ENCODE data around the gene ATOH8. TPM values are rescaled to one million over a fixed set of nuclear protein-coding genes. Genes with fewer than 3 reads are reported as not detected.

Gene ATOH8
- total RNA-seq, 4 donors from 2014 or later, result 2.0 to 24.6 (median 7.6) TPM

DNA sequence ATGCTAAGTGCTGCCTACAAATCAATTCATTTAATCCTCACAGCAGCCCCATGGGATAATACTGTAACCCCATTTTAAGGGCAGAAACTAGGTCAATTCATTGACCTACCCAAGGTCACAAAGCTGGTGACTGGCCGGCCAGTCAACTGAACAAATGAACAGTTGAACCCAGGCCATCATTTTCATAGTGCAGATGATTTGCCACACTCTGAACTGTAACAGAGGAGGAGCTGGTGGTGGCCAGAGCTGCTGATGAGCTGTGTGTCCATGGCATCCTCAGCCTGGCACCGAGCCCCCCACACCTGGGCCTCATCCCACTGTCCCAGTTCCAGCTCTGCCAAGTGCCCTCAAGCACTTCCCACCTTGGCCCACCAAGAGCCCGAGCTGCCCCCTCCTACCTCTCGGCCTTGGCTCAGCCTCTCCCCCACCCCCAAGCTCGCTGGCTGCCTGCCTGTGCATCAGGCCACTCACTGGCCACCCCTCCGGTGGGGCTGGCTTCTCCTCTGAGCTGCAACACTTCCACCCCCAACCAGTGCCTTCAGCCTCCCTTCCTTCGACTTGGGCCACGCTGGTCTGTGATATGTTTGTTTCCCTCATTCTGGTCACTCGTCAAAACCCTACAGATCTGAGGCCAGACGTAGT is 58.4 kb downstream of the ATOH8 start:
- Histone ChIP-seq H3K27ac (no peak overlapping the region), H3K4me3 (no peak overlapping the region), H3K9me3 (no peaks in the 10 kb centered on the region), H3K27me3 (peaks cover 0 to 16% (median 0%) of the 10 kb centered on the region in 4 donors), H3K4me1 (peaks cover 0 to 25% (median 10%) of the 10 kb centered on the region in 3 donors), H3K36me3 (no peaks in the 10 kb centered on the region)
- TF ChIP-seq POLR2A (IDR thresholded peaks at IDR 0.05), result no peak
- TF ChIP-seq, protein P1, sequence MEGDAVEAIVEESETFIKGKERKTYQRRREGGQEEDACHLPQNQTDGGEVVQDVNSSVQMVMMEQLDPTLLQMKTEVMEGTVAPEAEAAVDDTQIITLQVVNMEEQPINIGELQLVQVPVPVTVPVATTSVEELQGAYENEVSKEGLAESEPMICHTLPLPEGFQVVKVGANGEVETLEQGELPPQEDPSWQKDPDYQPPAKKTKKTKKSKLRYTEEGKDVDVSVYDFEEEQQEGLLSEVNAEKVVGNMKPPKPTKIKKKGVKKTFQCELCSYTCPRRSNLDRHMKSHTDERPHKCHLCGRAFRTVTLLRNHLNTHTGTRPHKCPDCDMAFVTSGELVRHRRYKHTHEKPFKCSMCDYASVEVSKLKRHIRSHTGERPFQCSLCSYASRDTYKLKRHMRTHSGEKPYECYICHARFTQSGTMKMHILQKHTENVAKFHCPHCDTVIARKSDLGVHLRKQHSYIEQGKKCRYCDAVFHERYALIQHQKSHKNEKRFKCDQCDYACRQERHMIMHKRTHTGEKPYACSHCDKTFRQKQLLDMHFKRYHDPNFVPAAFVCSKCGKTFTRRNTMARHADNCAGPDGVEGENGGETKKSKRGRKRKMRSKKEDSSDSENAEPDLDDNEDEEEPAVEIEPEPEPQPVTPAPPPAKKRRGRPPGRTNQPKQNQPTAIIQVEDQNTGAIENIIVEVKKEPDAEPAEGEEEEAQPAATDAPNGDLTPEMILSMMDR (IDR thresholded peaks at IDR 0.05), result no peak
- WGBS, 2 donors, result 62 to 80% methylated on average over 3 to 8 of the region's 10 CpGs
- no peak for DNase-seq
- intact Hi-C loops (cut with DNase I), result loop anchor here (5.0 kb wide), 1 partner anchor 85 kb away; no protein-coding TSS in a partner anchor

DNA sequence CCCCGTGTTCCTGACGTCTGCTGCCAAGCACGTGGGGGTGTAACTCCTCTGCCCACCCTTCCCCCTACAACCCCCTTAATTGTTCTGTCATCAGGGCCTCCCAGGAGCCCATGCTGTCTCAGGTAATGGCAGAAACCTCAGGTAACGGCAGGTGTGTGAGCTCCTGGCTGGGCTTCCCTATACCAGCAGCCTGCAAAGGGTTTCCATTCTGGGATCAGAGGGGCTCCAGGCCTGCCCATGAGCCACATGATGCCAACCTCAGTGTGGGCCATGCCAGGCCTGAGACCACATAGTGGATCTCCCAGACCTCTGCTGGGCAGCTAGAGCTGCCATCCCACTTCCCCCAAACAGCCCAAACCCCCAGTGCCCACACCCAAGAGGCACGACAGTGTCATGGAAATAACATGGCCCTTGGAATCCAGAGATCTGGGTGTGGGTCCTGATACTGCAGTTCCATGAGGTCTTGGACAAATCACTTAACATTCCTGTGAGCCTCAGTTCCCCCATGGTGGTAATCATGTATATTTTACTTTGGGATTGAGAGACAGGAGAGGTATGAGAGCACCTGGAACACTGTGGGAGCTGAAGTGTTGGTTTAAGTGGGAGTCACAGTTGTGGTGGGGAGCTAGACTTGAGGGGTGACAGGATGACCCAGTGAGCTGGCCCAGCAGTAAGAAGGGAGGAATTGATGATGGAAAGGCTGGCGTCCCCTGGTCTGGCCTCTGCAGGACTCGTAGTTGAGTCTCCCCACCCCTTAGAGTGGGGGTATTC is 59.6 kb downstream of the ATOH8 start:
- intact Hi-C loops (cut with DNase I), result loop anchor here (5.0 kb wide), 1 partner anchor 86 kb away; no protein-coding TSS in a partner anchor
- Histone ChIP-seq H3K4me1 (peaks cover 0 to 25% (median 10%) of the 10 kb centered on the region in 3 donors), H3K9me3 (no peaks in the 10 kb centered on the region), H3K27me3 (peaks cover 0 to 16% (median 0%) of the 10 kb centered on the region in 4 donors), H3K27ac (no peak overlapping the region), H3K36me3 (no peaks in the 10 kb centered on the region), H3K4me3 (no peak overlapping the region)
- TF ChIP-seq, protein P1 (IDR thresholded peaks at IDR 0.05), result no peak
- TF ChIP-seq POLR2A (IDR thresholded peaks at IDR 0.05), result no peak
- no peak for DNase-seq
- 74 to 91% methylated on average over 4 to 7 of the region's 7 CpGs for WGBS, 2 donors

DNA sequence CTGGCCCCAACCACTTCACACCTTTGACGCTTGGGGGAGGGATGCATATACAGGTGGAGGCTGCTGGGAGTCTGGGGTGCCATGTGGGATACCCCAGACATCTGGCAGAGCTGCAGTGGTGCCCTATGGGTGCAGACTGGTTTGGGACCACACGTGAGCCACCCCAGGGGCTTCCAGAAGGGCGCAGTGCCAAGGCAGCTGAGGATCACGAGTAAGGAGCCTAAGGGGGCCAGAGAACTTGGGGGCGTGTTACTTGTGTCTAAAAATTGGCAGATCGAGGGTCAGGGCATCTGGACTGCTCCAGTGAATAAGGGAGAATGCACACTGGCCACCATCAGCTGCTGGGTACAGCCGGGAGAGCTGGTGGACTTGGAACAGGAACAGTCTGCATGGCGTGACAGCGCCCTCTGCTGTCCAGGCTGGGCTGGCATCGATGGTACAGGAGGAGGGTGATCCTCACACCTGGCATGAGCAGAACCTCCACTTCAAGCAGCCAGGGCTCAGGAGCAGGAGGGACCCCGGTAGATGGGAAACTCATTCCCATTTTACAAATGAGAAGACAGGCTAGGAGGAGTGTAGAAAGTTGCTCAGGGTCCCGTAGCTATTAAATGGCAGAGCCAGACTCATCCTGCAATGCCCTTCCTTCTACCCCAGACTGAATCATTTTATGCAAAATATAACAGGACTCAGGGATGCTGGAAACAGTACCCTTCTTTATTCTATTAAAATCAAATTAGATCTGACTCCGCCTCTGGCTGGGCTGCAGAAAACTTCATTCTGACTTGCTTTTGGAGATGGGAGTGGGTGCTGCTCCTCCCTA is 60.4 kb downstream of the ATOH8 start:
- TF ChIP-seq POLR2A (IDR thresholded peaks at IDR 0.05), result no peak
- TF ChIP-seq, protein P1 (IDR thresholded peaks at IDR 0.05), result peak; percentile 65 to 97 (median 94)
- Histone ChIP-seq H3K4me1 (peaks cover 0 to 25% (median 10%) of the 10 kb centered on the region in 3 donors), H3K27ac (no peak overlapping the region), H3K4me3 (no peak overlapping the region), H3K36me3 (no peaks in the 10 kb centered on the region), H3K9me3 (no peaks in the 10 kb centered on the region), H3K27me3 (peaks cover 0 to 16% (median 0%) of the 10 kb centered on the region in 4 donors)
- peak; percentile 40 for DNase-seq
- intact Hi-C loops (cut with DNase I), result loop anchor here (5.0 kb wide), 1 partner anchor 87 kb away; no protein-coding TSS in a partner anchor
- WGBS, 2 donors, result 26 to 40% methylated on average over 4 to 6 of the region's 13 CpGs

DNA sequence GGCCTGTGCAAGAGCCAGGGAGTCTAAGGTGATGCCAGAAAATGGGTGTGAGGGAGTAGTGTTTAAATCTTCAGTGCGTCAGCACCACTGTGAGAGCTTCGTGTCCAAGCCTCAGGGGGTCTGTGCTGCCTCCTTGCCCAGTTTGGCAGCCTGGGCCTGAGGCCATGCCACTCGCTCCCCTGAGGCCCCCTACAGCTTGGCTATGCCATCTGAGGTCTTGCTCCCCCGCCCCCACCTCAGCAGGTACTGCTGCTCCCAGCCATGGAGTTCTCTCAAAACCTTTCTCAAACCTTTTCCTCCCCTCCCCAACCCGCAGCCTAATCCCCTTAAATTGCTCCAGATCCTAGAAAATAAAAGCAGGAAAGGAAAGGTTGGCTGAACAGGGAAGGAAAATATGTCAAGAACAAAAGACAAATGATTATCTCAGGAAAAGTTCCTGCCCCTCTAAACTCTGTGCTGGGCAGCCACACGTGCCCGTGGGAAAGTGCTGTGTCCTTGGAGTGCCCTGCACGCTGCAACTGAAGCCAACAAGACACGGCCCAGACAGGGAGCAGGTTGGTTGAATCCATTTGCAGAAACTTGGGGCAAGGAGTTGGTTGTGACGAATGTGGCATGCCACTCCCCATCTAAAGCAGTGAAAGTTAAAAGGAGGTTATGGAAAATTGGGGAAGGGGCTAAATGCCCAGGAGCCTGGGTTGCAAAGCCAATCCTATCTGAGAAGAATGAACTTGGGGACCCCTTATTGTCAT is 61.2 kb downstream of the ATOH8 start:
- 62 to 76% methylated on average over 7 to 10 of the region's 10 CpGs for WGBS, 2 donors
- Histone ChIP-seq H3K4me1 (peaks cover 0 to 25% (median 10%) of the 10 kb centered on the region in 3 donors), H3K36me3 (no peaks in the 10 kb centered on the region), H3K27ac (no peak overlapping the region), H3K27me3 (peaks cover 0 to 22% (median 0%) of the 10 kb centered on the region in 4 donors), H3K9me3 (no peaks in the 10 kb centered on the region), H3K4me3 (no peak overlapping the region)
- no peak for DNase-seq
- TF ChIP-seq, protein P1 (IDR thresholded peaks at IDR 0.05), result no peak
- no peak for TF ChIP-seq POLR2A (IDR thresholded peaks at IDR 0.05)
- intact Hi-C loops (cut with DNase I), result loop anchor here (5.0 kb wide), 1 partner anchor 88 kb away; no protein-coding TSS in a partner anchor

Measured in esophagus squamous epithelium (tissue), 5 donors.